ENCODE results near the gene GOLGA6L2.

The GOLGA6L2 gene

GRCh38 chr15:23482764-23483489, 35.9 kb upstream of the GOLGA6L2 start:
- Histone ChIP-seq H3K36me3 (replicated peaks; ENCODE audit: low read depth, low read length) (no peaks in the 10 kb centered on the region), H3K4me2 (ENCODE audit: low read length) (no peak overlapping the region), H3K27me3 (ENCODE audit: low read depth, low read length) (no peaks in the 10 kb centered on the region), H3K4me3 (ENCODE audit: low read length) (no peak overlapping the region), H3K4me1 (ENCODE audit: low read length) (no peaks in the 10 kb centered on the region), H4K20me1 (ENCODE audit: insufficient read depth, low read length) (no peaks in the 10 kb centered on the region), H3K27ac (ENCODE audit: low read length) (no peak overlapping the region), H3K9me3 (ENCODE audit: insufficient read depth, low read length) (no peaks in the 10 kb centered on the region), H3K9ac (ENCODE audit: low read length) (no peak overlapping the region), H3K79me2 (ENCODE audit: low read length) (no peaks in the 10 kb centered on the region), H2AFZ (ENCODE audit: low read depth, low read length) (no peak overlapping the region)
- TF ChIP-seq, protein P1, sequence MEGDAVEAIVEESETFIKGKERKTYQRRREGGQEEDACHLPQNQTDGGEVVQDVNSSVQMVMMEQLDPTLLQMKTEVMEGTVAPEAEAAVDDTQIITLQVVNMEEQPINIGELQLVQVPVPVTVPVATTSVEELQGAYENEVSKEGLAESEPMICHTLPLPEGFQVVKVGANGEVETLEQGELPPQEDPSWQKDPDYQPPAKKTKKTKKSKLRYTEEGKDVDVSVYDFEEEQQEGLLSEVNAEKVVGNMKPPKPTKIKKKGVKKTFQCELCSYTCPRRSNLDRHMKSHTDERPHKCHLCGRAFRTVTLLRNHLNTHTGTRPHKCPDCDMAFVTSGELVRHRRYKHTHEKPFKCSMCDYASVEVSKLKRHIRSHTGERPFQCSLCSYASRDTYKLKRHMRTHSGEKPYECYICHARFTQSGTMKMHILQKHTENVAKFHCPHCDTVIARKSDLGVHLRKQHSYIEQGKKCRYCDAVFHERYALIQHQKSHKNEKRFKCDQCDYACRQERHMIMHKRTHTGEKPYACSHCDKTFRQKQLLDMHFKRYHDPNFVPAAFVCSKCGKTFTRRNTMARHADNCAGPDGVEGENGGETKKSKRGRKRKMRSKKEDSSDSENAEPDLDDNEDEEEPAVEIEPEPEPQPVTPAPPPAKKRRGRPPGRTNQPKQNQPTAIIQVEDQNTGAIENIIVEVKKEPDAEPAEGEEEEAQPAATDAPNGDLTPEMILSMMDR (IDR thresholded peaks at IDR 0.05; ENCODE audit: low read depth, low read length) = no peak
- no peak for TF ChIP-seq EZH2phosphoT487 (IDR thresholded peaks at IDR 0.05; ENCODE audit: low read depth)

- Histone ChIP-seq H3K4me2 (ENCODE audit: low read length) (no peak overlapping the region), H3K4me3 (ENCODE audit: low read length) (no peak overlapping the region)
- TF ChIP-seq, protein P1 (IDR thresholded peaks at IDR 0.05; ENCODE audit: low read depth, low read length) = no peak
- no peak for TF ChIP-seq EZH2phosphoT487 (IDR thresholded peaks at IDR 0.05; ENCODE audit: low read depth)
Observed at GRCh38 chr15:23482228-23482627, 35.2 kb upstream of the GOLGA6L2 start.

GRCh38 chr15:23477920-23478319, 30.9 kb upstream of the GOLGA6L2 start:
- Histone ChIP-seq H3K4me2 (ENCODE audit: low read length) (no peak overlapping the region), H4K20me1 (ENCODE audit: insufficient read depth, low read length) (no peaks in the 10 kb centered on the region), H2AFZ (ENCODE audit: low read depth, low read length) (no peak overlapping the region), H3K4me1 (ENCODE audit: low read length) (no peaks in the 10 kb centered on the region), H3K36me3 (replicated peaks; ENCODE audit: low read depth, low read length) (no peaks in the 10 kb centered on the region), H3K9ac (ENCODE audit: low read length) (no peak overlapping the region), H3K27me3 (ENCODE audit: low read depth, low read length) (0 out of 2 replicates have a peak, but pooled peaks cover 4% of the 10 kb centered on the region), H3K79me2 (ENCODE audit: low read length) (no peaks in the 10 kb centered on the region), H3K9me3 (ENCODE audit: insufficient read depth, low read length) (no peaks in the 10 kb centered on the region), H3K4me3 (ENCODE audit: low read length) (no peak overlapping the region), H3K27ac (ENCODE audit: low read length) (no peak overlapping the region)
- TF ChIP-seq EZH2phosphoT487 (IDR thresholded peaks at IDR 0.05; ENCODE audit: low read depth) = no peak
- TF ChIP-seq, protein P1 (IDR thresholded peaks at IDR 0.05; ENCODE audit: low read depth, low read length) = no peak

More at GRCh38 chr15:23482228-23482627, 35.2 kb upstream of the GOLGA6L2 start:
- Histone ChIP-seq H3K9me3 (ENCODE audit: insufficient read depth, low read length) (no peaks in the 10 kb centered on the region), H3K9ac (ENCODE audit: low read length) (no peak overlapping the region), H3K4me1 (ENCODE audit: low read length) (no peaks in the 10 kb centered on the region), H3K27me3 (ENCODE audit: low read depth, low read length) (no peaks in the 10 kb centered on the region), H2AFZ (ENCODE audit: low read depth, low read length) (no peak overlapping the region), H3K27ac (ENCODE audit: low read length) (no peak overlapping the region), H3K36me3 (replicated peaks; ENCODE audit: low read depth, low read length) (no peaks in the 10 kb centered on the region), H4K20me1 (ENCODE audit: insufficient read depth, low read length) (no peaks in the 10 kb centered on the region), H3K79me2 (ENCODE audit: low read length) (no peaks in the 10 kb centered on the region)

DNA sequence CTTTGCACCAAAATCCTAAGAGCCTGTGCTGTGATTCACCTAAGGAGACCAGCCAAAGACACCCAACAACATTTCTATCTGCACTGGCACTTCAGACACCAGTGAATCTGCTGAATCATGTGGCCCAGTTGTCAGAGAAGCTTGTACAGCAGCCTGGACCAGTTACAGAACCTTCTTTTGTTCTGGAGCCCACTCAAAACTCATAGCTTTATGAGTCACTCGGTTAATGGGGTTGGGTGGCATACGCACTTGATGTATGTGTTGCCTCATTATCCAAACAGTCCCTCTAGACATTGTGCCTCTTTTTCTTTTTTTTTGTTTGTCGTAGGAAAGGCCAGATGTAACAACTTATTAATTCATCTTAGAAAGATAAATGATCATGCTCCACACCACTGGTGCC, 25.6 kb upstream of the GOLGA6L2 start:
- Histone ChIP-seq H2AFZ (ENCODE audit: low read depth, low read length) (no peak overlapping the region), H3K9me3 (ENCODE audit: insufficient read depth, low read length) (no peaks in the 10 kb centered on the region), H3K36me3 (replicated peaks; ENCODE audit: low read depth, low read length) (no peaks in the 10 kb centered on the region), H3K4me1 (ENCODE audit: low read length) (no peaks in the 10 kb centered on the region), H3K4me2 (ENCODE audit: low read length) (no peak overlapping the region), H3K9ac (ENCODE audit: low read length) (no peak overlapping the region), H3K4me3 (ENCODE audit: low read length) (no peak overlapping the region), H3K27ac (ENCODE audit: low read length) (no peak overlapping the region), H3K27me3 (ENCODE audit: low read depth, low read length) (0 out of 2 replicates have a peak, but pooled peaks cover 4% of the 10 kb centered on the region), H4K20me1 (ENCODE audit: insufficient read depth, low read length) (no peaks in the 10 kb centered on the region), H3K79me2 (ENCODE audit: low read length) (no peaks in the 10 kb centered on the region)
- TF ChIP-seq EZH2phosphoT487 (IDR thresholded peaks at IDR 0.05; ENCODE audit: low read depth) = no peak
- TF ChIP-seq, protein P1 (IDR thresholded peaks at IDR 0.05; ENCODE audit: low read depth, low read length) = no peak
